Esophagus muscularis mucosa (tissue), 3 donors: Measurements from ENCODE around the gene ZNF536.

ENCODE experiments used
- POLR2AphosphoS5 ChIP-seq, 2 donors: sonication (generic); formaldehyde crosslinking; IDR thresholded peaks; one replicate each; pipeline ENCODE4 v1.6.1; 2017; ENCODE audit warnings: antibody characterized with exemption in 2 of 2
- TF ChIP-seq, protein P1 (sequence below), 3 experiments: fragments of 200-600 bp in 2 of 3; fragments of 450-650 bp in 1 of 3; sonication (generic) in 2 of 3; IDR thresholded peaks; one replicate each; pipeline ENCODE4 v1.5.1; 2017 to 2019; ENCODE audit warnings: antibody characterized with exemption in 3 of 3, mild to moderate bottlenecking in 2 of 3, moderate library complexity in 1 of 3

DNA sequence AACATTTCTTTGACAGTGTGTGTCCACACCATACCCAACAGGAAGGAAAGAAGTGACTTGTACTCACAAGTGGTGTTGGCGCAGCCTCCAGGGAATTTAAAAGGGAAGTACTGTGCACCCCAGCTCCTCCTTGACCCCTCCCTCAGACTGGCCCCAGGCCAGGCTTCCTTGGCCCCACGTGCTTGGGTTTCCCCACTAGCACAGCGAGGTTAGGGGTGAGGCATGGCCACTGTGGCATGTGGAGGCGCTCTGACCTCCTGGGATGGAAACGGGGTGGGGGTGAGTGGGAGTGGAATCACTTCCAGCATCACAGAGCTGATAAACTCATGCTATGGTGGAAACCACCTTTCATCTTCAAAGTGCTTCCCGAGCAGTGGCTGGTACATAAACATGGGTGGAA, 168.6 kb downstream of the ZNF536 start:
- TF ChIP-seq, protein P1, sequence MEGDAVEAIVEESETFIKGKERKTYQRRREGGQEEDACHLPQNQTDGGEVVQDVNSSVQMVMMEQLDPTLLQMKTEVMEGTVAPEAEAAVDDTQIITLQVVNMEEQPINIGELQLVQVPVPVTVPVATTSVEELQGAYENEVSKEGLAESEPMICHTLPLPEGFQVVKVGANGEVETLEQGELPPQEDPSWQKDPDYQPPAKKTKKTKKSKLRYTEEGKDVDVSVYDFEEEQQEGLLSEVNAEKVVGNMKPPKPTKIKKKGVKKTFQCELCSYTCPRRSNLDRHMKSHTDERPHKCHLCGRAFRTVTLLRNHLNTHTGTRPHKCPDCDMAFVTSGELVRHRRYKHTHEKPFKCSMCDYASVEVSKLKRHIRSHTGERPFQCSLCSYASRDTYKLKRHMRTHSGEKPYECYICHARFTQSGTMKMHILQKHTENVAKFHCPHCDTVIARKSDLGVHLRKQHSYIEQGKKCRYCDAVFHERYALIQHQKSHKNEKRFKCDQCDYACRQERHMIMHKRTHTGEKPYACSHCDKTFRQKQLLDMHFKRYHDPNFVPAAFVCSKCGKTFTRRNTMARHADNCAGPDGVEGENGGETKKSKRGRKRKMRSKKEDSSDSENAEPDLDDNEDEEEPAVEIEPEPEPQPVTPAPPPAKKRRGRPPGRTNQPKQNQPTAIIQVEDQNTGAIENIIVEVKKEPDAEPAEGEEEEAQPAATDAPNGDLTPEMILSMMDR (IDR thresholded peaks at IDR 0.05) = no peak
- no peak for TF ChIP-seq POLR2AphosphoS5 (IDR thresholded peaks at IDR 0.05)
